Body of pancreas (tissue), 4 donors: ENCODE measurements around the gene ACBD6. TPM values are rescaled to one million over a fixed set of nuclear protein-coding genes. Genes with fewer than 3 reads are reported as not detected.

Source experiments
- ATAC-seq: fragments of 150-250 bp; one replicate; pipeline ENCODE4 v1.9.1; 2016
- DNase-seq, 4 donors: peaks; one replicate each; pipeline ENCODE4 v3.0.0-alpha.2; 2019
- H3K27ac ChIP-seq, 4 donors: fragments of 200-600 bp; sonication (generic); 1 replicate in 3 of 4; 2 replicates in 1 of 4; pipeline versions ENCODE4 v1.5.1 to v1.6.1; 2016 to 2019; ENCODE audit warnings: mild to moderate bottlenecking in 1 of 4, mixed read lengths in 1 of 4, moderate library complexity in 1 of 4
- H3K27me3 ChIP-seq, 2 donors: fragments of 200-600 bp; sonication (generic); one replicate each; pipeline ENCODE4 v1.6.0; 2016; ENCODE audit warnings: mild to moderate bottlenecking in 1 of 2
- H3K36me3 ChIP-seq, 2 donors: fragments of 200-600 bp; sonication (generic); replicated peaks in 1 of 2; 2 replicates each; pipeline ENCODE4 v1.5.1; 2016; ENCODE audit warnings: low read depth in 2 of 2; ENCODE audit not compliant: insufficient read depth in 1 of 2
- H3K4me1 ChIP-seq: fragments of 200-600 bp; sonication (generic); one replicate; pipeline ENCODE4 v1.6.0; 2016
- H3K4me3 ChIP-seq, 2 donors: fragments of 200-600 bp; sonication (generic); 1 replicate in 1 of 2; 2 replicates in 1 of 2; pipeline ENCODE4 v1.5.1; 2016 to 2019
- H3K9me3 ChIP-seq, 3 donors: fragments of 200-600 bp; sonication (generic); 1 replicate in 2 of 3; 2 replicates in 1 of 3; pipeline ENCODE4 v1.5.1; 2016
- POLR2A ChIP-seq, 3 donors: fragments of 450-650 bp; IDR thresholded peaks; one replicate each; pipeline ENCODE4 v1.6.1; 2016; ENCODE audit warnings: antibody characterized with exemption in 3 of 3, mild to moderate bottlenecking in 2 of 3
- WGBS, 2 donors: methylation state at CpG; one replicate each; pipeline ENCODE4 v1.1.5; 2017; 5-methylcytosine and 5-hydroxymethylcytosine counted together
- intact Hi-C: fragments of 100-400 bp; cut with DNase I; formaldehyde crosslinking; loops from one replicate; pipeline ENCODE4 v1.15.1; 2023
- total RNA-seq, 2 donors: library from RNA; depleted of rRNA; stranded (reverse); fragments of >200 nt; gene quantifications; one replicate each; pipeline ENCODE4 v1.1.0, GENCODE V29; 2016
- TF ChIP-seq, protein P1 (sequence below), 7 experiments: fragments of 450-650 bp in 4 of 7; fragments of 200-600 bp in 3 of 7; sonication (generic) in 3 of 7; IDR thresholded peaks; one replicate each; pipeline ENCODE4 v1.5.1; 2016 to 2019; ENCODE audit warnings: antibody characterized with exemption in 7 of 7

ACBD6 gene
- total RNA-seq, 2 donors from 2014 or later, result 37.4 to 49.4 TPM

DNA sequence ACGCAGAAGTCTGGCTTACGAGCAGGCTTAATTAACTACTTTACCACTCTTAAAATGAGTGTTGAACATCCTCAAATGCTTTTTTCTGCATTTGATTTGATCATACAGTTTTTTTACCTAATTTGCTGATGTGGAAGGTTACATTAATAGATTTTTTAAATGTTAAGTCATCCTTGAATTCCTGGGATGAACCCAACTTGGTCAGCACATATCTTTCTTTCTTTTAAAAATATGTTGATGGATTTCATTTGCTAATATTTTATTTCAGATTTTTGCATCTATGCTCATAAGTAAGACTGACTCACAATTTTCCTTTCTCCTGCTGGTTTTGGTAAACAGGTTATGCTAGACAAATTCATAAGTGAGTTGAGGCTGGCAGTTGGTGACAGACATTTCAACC, 189.5 kb downstream of the ACBD6 start:
- intact Hi-C loops, result no loop called here
- Histone ChIP-seq H3K27me3 (no peaks in the 10 kb centered on the region), H3K36me3 (no peaks in the 10 kb centered on the region), H3K27ac (no peak overlapping the region), H3K4me1 (no peaks in the 10 kb centered on the region), H3K4me3 (no peak overlapping the region), H3K9me3 (no peaks in the 10 kb centered on the region)
- ATAC-seq, result no peak
- no peak for DNase-seq
- no peak for TF ChIP-seq POLR2A (IDR thresholded peaks at IDR 0.05)
- TF ChIP-seq, protein P1, sequence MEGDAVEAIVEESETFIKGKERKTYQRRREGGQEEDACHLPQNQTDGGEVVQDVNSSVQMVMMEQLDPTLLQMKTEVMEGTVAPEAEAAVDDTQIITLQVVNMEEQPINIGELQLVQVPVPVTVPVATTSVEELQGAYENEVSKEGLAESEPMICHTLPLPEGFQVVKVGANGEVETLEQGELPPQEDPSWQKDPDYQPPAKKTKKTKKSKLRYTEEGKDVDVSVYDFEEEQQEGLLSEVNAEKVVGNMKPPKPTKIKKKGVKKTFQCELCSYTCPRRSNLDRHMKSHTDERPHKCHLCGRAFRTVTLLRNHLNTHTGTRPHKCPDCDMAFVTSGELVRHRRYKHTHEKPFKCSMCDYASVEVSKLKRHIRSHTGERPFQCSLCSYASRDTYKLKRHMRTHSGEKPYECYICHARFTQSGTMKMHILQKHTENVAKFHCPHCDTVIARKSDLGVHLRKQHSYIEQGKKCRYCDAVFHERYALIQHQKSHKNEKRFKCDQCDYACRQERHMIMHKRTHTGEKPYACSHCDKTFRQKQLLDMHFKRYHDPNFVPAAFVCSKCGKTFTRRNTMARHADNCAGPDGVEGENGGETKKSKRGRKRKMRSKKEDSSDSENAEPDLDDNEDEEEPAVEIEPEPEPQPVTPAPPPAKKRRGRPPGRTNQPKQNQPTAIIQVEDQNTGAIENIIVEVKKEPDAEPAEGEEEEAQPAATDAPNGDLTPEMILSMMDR (IDR thresholded peaks at IDR 0.05), result no peak
- 98 to 99% methylated on average over 2 of the region's 2 CpGs for WGBS, 2 donors

- no peaks in the 10 kb centered on the region for H3K27me3 ChIP-seq
- no peaks in the 10 kb centered on the region for H3K36me3 ChIP-seq
- no peaks in the 10 kb centered on the region for H3K9me3 ChIP-seq
- no peaks in the 10 kb centered on the region for H3K4me1 ChIP-seq
- ATAC-seq, result no peak
- DNase-seq, result no peak
- intact Hi-C loops, result no loop called here
- TF ChIP-seq, protein P1 (IDR thresholded peaks at IDR 0.05), result no peak
- no peak for TF ChIP-seq POLR2A (IDR thresholded peaks at IDR 0.05)
- H3K27ac ChIP-seq, result no peak overlapping the region
- WGBS, 2 donors, result 90 to 92% methylated on average over 4 of the region's 4 CpGs
- H3K4me3 ChIP-seq, result no peak overlapping the region
These were observed 191.2 kb downstream of the ACBD6 start for GRCh38 chr1:180311011-180311730.

DNA sequence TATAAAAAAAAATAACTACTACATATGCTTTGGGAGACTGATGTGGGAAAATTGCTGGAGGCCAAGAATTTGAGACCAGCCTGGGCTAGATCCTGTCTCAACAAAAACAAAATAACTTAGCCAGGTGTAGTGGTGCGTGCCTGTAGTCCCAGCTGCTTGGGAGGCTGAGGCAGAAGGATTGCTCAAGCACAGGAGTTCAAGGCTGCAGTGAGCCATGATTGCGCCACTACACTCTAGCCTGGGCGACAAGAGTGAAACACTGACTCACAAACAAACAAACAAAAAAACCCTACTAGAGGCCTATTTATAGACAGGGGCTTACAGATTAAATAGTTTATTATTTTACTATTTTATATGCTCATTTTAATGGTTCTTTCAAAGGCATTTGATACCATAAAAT, 192.3 kb downstream of the ACBD6 start:
- WGBS, 2 donors, result 84 to 97% methylated on average over 3 of the region's 3 CpGs
- Histone ChIP-seq H3K36me3 (no peaks in the 10 kb centered on the region), H3K9me3 (no peaks in the 10 kb centered on the region), H3K4me3 (no peak overlapping the region), H3K4me1 (no peaks in the 10 kb centered on the region), H3K27me3 (no peaks in the 10 kb centered on the region), H3K27ac (no peak overlapping the region)
- no peak for TF ChIP-seq POLR2A (IDR thresholded peaks at IDR 0.05)
- TF ChIP-seq, protein P1 (IDR thresholded peaks at IDR 0.05), result no peak
- DNase-seq, result no peak
- intact Hi-C loops, result no loop called here
- ATAC-seq, result no peak

GRCh38 chr1:180309338-180309737, 193.0 kb downstream of the ACBD6 start:
- H3K36me3 ChIP-seq, result no peaks in the 10 kb centered on the region
- ATAC-seq (no peak), DNase-seq (no peak)
- H3K27me3 ChIP-seq, result no peaks in the 10 kb centered on the region
- H3K4me3 ChIP-seq, result no peak overlapping the region
- no peaks in the 10 kb centered on the region for H3K9me3 ChIP-seq
- H3K4me1 ChIP-seq, result no peaks in the 10 kb centered on the region
- intact Hi-C loops, result no loop called here
- TF ChIP-seq, protein P1 (IDR thresholded peaks at IDR 0.05), result no peak
- no peak for TF ChIP-seq POLR2A (IDR thresholded peaks at IDR 0.05)
- no peak overlapping the region for H3K27ac ChIP-seq
- WGBS, 2 donors, result 92% methylated on average over 1 of the region's 1 CpG

DNA sequence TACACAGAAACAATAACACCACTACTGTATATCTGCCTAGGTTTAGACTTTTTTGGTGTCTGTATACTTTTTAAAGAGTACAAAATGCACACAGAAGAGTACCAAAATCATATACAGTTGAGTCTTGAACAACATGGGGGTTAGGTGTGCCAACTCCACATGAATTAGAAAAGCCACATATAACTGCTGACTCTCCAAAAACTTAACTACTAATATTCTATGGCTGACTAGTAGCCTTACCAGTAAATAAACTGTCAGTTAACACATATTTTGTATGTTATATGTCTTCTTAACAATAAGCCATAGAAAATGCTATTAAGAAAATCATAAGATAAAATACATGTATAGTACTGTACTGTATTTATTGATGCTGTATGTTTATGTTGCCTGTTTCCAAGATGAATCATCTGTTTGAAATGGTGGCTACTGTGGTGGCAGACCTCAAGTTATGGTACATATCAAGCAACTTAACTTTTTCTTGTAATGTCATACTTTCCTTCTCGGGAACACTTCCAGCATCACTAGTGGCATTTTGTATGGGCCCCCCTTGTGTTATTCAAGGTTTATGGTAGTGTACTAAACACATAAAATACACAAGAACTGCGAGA, 201.1 kb downstream of the ACBD6 start:
- H3K4me3 ChIP-seq, result no peak overlapping the region
- H3K4me1 ChIP-seq, result no peaks in the 10 kb centered on the region
- ATAC-seq (no peak), DNase-seq (no peak)
- 92 to 100% methylated on average over 2 of the region's 2 CpGs for WGBS, 2 donors
- H3K9me3 ChIP-seq, result no peaks in the 10 kb centered on the region
- no peaks in the 10 kb centered on the region for H3K27me3 ChIP-seq
- intact Hi-C loops, result no loop called here
- no peak overlapping the region for H3K27ac ChIP-seq
- TF ChIP-seq, protein P1 (IDR thresholded peaks at IDR 0.05), result no peak
- TF ChIP-seq POLR2A (IDR thresholded peaks at IDR 0.05), result no peak
- no peaks in the 10 kb centered on the region for H3K36me3 ChIP-seq
